ENCODE results near the gene ARL14.
"Not testable (repeated sequence)": the region's sequence is repeated elsewhere in the genome, so short reads cannot be mapped to it uniquely, and the experiment has no call there.

ARL14 gene

GRCh38 chr3:160675566-160676124 is 1.3 kb upstream of the ARL14 start:
- DNase-seq (ENCODE audit: low read depth in 1 of 2, low spot score in 1 of 2) = no peak

DNA sequence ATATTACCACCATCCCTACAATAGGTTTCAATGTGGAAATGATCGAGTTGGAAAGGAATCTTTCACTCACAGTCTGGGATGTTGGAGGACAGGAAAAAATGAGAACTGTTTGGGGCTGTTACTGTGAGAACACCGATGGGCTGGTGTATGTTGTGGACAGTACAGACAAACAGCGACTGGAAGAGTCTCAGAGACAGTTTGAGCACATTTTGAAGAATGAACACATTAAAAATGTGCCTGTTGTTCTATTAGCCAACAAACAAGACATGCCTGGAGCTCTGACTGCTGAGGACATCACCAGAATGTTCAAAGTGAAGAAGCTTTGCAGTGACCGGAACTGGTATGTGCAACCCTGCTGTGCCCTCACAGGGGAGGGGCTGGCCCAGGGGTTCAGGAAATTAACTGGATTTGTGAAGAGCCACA is 510 bp downstream of the ARL14 start:
- DNase-seq (ENCODE audit: low read depth in 1 of 2, low spot score in 1 of 2) = no peak

- no peak for DNase-seq (ENCODE audit: low read depth in 1 of 2, low spot score in 1 of 2)
Observed at GRCh38 chr3:160678292-160678842, 1.4 kb downstream of the ARL14 start.

DNA sequence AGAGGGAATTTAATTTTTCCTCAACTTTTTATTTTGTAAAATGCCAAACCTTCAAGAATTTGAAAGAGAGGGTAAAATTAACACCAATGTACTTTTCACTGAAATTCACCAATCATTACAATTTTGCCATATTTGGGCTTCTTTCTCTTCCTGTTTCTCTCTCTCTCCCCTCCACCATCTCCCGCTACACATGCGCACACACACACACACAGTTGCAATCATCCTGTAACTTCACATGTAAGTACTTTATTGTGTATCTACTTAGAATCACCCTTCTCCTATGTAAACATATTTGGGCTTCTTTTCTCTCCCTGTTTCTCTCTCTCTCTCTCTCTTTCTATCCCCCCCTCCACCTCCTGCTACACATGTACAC is 7.4 kb downstream of the ARL14 start:
- DNase-seq (ENCODE audit: low read depth in 1 of 2, low spot score in 1 of 2) = no peak

- DNase-seq (ENCODE audit: low read depth in 1 of 2, low spot score in 1 of 2) = no peak
Observed at GRCh38 chr3:160685144-160685766, 8.3 kb downstream of the ARL14 start.

- no peak for DNase-seq (ENCODE audit: low read depth in 1 of 2, low spot score in 1 of 2)
Observed at GRCh38 chr3:160686955-160687535, 10.1 kb downstream of the ARL14 start.

DNA sequence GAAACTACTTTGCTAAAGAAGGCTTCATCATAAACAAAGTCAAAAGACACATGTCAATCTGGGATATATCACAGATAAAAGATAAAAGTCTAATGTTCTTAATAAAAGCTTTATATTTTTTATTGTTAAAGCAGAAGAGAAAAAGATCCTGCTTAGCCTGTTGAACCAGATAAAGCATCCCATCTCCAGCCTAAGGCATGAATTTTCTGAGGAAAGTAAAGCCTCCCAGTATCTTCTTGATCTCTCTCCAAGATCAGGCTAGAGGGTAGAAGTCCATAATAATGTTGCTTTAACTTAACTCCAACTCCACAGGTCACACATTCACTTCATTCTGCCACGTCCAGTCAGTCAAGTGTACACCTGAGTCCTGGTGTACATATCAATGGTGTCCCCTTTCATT is 14.2 kb downstream of the ARL14 start:
- no peak for DNase-seq (ENCODE audit: low read depth in 1 of 2, low spot score in 1 of 2)

DNA sequence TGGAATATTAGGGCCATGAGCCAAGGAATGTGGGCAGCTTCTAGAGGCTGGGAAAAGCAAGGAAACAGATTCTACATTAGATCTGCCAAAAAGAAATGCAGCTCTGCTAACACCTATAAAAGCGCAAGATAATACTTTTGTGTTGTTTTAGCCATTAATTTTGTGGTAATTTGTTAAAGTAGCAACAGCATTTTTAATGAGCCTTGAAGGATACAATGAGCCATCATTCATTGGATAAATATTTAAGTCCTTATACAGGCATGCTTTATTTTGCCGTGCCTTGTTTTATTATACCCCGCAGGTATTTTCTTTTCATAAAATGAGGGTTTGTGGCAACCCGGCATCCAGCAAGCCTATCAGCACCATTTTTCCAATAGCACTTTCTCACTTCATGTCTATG is 15.0 kb downstream of the ARL14 start:
- DNase-seq (ENCODE audit: low read depth in 1 of 2, low spot score in 1 of 2) = no peak

DNA sequence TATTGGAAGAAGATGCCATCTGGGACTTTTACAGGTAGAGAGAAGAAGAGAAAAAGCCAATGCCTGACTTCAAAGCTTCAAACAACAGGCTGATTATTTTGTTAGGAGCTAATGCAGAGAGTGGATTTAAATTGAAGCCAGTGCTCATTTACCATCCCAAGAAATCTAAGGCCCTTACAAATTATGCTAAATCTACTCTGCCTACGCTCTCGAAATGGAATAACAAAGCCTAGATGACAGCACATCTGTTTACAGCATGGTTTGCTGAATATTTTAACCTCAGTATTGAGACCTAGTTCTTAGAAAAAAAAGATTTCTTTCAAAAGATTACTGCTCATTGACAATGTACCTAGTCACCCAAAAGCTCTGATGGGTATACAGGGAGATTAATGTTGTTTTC is 16.2 kb downstream of the ARL14 start:
- DNase-seq (ENCODE audit: low read depth in 1 of 2, low spot score in 1 of 2) = no peak

DNA sequence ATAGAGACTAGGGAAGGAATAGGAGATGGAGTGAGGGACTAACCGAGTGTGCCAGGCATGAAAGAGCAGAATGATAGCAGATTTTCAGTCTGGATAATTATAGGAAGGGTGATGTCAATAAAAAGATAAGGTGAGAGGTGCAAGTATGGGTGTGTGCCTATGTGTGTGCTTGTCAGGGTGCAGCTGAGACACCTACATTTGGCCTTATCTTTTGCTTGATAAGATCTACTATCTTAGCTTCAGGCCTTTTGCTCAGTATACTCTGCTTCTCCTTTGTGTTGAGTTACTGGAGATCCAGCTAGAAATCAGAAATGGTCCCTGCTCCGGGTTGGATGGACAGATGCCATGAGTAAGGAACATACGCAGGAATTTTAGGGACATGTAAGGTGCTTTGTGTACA is 17.4 kb downstream of the ARL14 start:
- DNase-seq (ENCODE audit: low read depth in 1 of 2, low spot score in 1 of 2) = no peak

DNA sequence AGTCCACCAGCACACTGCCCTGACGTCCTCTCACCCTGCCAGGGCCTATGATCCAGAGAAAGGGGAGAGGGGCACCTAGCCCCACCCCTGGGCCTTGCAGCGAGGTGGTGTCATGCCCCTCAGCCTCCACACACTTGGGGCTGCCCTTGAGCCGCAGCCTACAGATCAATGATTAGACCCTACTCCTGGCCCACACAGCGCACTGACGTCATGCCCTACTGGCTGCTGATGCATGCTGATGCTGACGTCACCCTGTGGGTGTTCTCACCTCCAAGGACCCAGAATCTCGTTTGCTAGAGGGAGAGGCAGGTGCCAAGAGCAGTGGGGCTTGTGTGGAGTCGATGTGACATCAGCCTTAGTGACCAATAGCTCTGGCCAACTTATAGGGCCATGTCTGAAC is 18.0 kb downstream of the ARL14 start:
- DNase-seq (ENCODE audit: low read depth in 1 of 2, low spot score in 1 of 2) = no peak

- DNase-seq (ENCODE audit: low read depth in 1 of 2, low spot score in 1 of 2) = no peak
Observed at GRCh38 chr3:160695915-160696327, 19.0 kb downstream of the ARL14 start.

GRCh38 chr3:160697637-160698380 is 20.8 kb downstream of the ARL14 start:
- no peak for DNase-seq (ENCODE audit: low read depth in 1 of 2, low spot score in 1 of 2)

DNA sequence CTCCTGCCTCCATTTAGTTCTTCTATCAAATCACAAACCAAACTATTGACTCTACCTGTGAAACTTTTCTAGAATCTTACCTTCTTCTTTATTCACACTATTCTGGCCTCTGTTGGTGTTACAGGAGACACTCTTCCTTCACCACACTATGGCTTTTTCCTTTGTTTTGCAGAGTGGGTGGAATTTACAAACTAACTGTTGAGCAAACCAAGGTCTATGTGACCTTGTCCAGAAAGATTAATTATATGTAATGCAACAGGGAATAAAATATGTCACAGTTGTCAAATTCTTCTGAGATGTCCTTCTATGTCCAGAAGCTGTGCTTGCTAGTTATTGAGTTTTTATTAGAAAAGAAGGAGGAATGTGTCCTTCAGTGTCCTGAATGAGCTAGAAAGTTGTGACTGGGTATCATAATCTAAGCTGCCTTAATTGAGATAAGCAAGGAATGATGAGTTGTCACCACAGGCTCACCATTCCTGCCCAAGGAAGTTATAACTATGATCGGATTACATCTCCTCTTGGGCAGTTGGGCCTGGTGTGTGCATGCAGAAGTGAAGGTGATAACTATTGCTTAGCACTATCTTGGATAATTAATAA is 21.7 kb downstream of the ARL14 start:
- DNase-seq (ENCODE audit: low read depth in 1 of 2, low spot score in 1 of 2) = no peak

- no peak for DNase-seq (ENCODE audit: low read depth in 1 of 2, low spot score in 1 of 2)
Observed at GRCh38 chr3:160701490-160701889, 24.5 kb downstream of the ARL14 start.

- DNase-seq (ENCODE audit: low read depth in 1 of 2, low spot score in 1 of 2) = no peak
Observed at GRCh38 chr3:160702290-160702689, 25.3 kb downstream of the ARL14 start.

DNA sequence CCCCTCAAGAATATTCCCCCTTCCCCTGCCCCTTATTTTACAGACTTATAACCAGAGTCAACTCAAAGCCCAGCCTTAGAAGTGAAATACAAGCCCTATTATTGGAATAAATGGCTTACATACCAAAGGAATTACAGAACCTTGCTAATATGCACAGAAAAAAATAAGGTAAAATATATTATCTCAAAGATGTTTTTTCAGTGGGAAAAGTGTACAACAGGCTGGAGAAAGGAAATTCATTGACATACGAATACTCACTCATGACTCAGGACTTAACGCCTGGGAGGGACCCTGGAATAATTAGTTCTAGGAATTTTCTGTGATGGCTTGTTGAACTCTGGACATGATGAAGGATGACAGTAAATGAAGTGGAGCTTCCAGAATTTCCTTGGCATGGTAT is 27.0 kb downstream of the ARL14 start:
- no peak for DNase-seq (ENCODE audit: low read depth in 1 of 2, low spot score in 1 of 2)

- no peak for DNase-seq (ENCODE audit: low read depth in 1 of 2, low spot score in 1 of 2)
Observed at GRCh38 chr3:160707187-160707794, 30.3 kb downstream of the ARL14 start.

- DNase-seq (ENCODE audit: low read depth in 1 of 2, low spot score in 1 of 2) = no peak
Observed at GRCh38 chr3:160709477-160710182, 32.7 kb downstream of the ARL14 start.

DNA sequence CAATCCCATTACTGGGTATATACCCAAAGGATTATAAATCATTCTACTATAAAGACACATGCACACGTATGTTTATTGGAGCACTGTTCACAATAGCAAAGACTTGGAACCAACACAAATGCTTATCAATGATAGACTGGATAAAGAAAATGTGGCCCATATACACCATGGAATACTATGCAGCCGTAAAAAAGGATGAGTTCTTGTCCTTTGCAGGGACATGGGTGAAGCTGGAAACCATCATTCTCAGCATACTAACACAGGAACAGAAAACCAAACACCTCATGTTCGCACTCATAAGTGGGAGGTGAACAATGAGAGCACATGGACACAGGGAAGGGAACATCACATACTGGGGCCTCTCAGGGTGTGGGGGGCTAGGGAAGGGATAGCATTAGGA is 36.2 kb downstream of the ARL14 start:
- not testable (repeated sequence) for DNase-seq (ENCODE audit: low read depth in 1 of 2, low spot score in 1 of 2)

DNA sequence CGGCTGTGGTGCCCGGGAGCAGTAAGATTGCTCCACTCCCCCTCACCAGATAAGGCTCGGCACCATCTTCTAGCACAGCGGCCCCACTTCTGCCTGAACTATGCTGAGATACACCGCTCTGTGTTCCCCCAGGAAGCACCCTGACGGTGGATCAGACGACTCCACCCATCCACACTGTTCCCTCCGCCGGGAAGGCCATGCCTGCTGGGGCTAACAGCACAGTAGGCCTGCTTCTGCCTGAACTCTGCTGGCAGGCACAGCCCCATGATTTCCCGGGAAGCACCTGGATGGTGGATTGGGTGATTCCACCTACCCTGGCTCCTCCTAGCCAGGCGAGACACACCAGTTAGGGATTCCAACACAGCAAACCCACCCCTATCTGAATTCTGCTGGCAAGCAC is 42.8 kb downstream of the ARL14 start:
- DNase-seq (ENCODE audit: low read depth in 1 of 2, low spot score in 1 of 2) = no peak
